Neuron (in vitro differentiated cells): ENCODE data around the gene MT1F.

Experiments used
- H2AFZ ChIP-seq: one replicate; pipeline ENCODE4 v1.6.1; 2013; ENCODE audit warnings: low read depth, mild to moderate bottlenecking, inconsistent platforms, low read length, moderate library complexity
- H3K27me3 ChIP-seq: one replicate; pipeline ENCODE4 v1.6.1; 2013; ENCODE audit warnings: low read length; ENCODE audit not compliant: insufficient read depth
- H3K36me3 ChIP-seq: one replicate; pipeline ENCODE4 v1.6.1; 2013; ENCODE audit warnings: low read length; ENCODE audit not compliant: insufficient read depth
- H3K4me1 ChIP-seq: one replicate; pipeline ENCODE4 v1.6.1; 2013; ENCODE audit warnings: low read length; ENCODE audit not compliant: insufficient read depth
- H3K4me3 ChIP-seq: 2 replicates; pipeline ENCODE4 v1.5.1; 2013; ENCODE audit warnings: mild to moderate bottlenecking, low read length, moderate library complexity
- H3K9me3 ChIP-seq: one replicate; pipeline ENCODE4 v1.6.1; 2013; ENCODE audit warnings: low read length

MT1F gene

DNA sequence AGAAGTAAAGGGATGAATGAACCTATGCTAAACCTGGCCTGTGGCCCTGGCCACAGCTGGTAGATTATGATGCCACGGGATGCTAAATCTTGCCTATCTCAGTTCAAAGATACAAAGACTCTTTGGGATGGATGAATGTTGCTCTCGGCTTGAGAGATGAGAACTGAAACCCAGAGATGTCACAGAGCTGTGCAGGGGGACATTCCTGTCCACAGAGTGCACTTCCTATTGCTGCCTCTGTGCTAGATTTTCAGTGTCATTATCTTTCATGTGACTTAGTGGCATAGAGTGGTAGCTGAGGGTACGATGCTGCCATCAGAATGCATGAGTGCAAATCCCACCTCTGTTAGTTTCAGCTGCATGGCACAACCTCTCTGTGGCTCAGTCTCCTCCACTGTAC is 27.6 kb upstream of the MT1F start:
- peaks cover 10% of the 10 kb centered on the region for H3K4me1 ChIP-seq
- H3K27me3 ChIP-seq, result peaks cover 91% of the 10 kb centered on the region
- H3K4me3 ChIP-seq, result no peak overlapping the region
- no peak overlapping the region for H2AFZ ChIP-seq
- no peaks in the 10 kb centered on the region for H3K9me3 ChIP-seq
- H3K36me3 ChIP-seq, result no peaks in the 10 kb centered on the region

DNA sequence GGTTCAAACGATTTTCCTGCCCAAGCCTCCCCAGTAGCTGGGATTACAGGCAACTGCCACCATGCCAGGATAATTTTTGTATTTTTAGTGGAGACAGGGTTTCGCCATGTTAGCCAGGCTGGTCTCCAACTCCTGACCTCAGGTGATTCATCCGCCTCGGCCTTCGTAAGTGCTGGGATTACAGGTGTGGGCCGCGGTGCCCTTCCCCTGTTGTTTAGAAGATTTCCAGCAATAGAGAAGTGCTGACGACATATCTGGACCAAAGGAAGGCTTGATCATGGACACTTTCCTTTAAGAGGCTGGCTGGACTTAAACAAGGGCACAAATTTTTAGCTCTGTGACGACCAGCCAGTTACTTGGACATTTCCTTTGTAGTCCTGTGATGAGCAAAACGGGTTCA is 26.6 kb upstream of the MT1F start:
- H3K27me3 ChIP-seq, result peaks cover 91% of the 10 kb centered on the region
- peaks cover 6% of the 10 kb centered on the region for H3K4me1 ChIP-seq
- no peaks in the 10 kb centered on the region for H3K9me3 ChIP-seq
- no peaks in the 10 kb centered on the region for H3K36me3 ChIP-seq
- no peak overlapping the region for H3K4me3 ChIP-seq
- no peak overlapping the region for H2AFZ ChIP-seq

DNA sequence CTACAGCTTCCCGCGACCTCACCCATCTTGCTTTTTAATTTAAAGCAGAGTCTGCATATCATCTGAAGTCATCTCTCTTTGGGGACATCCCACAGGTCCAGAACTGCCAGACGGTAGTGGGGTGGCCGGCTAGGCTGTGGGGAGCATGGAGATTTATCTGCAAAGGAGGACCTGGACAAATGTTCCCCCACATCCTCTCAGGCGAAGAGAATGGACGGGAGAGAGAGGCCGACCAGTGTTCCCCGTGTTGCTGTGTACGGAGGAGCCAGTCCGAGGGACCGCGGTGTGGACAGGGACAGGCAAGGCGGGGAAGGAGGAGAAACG is 26.0 kb upstream of the MT1F start:
- Histone ChIP-seq H3K4me3 (no peak overlapping the region), H3K36me3 (no peaks in the 10 kb centered on the region), H3K9me3 (no peaks in the 10 kb centered on the region), H2AFZ (no peak overlapping the region), H3K4me1 (peaks cover 6% of the 10 kb centered on the region), H3K27me3 (peaks cover 92% of the 10 kb centered on the region)

DNA sequence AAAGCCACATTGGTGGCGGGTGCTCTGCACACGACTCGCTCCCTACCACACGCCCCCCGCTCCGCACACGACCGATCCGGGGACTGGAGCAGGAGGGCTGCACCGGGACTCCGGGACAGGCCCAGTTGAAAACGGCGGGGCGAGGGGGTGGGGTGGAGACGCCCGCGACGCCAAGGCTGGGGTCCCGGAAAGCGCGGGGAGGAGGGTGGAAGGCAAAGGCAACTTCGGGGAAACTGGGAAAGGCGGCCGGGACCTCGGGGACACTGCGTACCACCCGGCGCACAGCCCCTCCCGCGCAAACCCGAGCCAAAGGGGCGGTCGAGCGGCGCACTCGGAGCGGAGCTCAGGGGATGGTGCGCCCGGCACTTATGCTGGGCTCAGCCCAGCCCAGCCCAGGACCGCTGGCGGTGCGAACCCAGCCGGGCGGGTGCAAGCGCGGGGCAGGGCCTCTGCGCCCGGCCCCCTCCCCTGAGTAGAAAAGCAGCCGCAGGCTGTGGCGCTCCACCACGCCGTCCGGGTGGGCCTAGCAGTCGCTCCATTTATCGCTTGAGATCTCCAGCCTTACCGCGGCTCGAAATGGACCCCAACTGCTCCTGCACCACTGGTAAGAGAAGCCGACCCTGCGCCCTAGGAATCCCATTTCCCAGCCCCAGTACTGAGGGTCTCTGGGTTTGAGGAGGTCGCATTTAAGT is 25.5 kb upstream of the MT1F start, which contains the start of gene MT1M:
Gene MT1M, plus strand, starts transcription at position 504 of the 692 bp plus-strand sequence. Its CDS starts 73 bp downstream, at position 577.
- no peak within 1 kb of the TSS for H3K4me3 ChIP-seq
- H3K27me3 ChIP-seq, result peaks cover 93% of the 10 kb centered on the region
- peak within 1 kb of the TSS; percentile 33 for H2AFZ ChIP-seq
- H3K9me3 ChIP-seq, result no peaks in the 10 kb centered on the region
- H3K36me3 ChIP-seq, result no peaks in the 10 kb centered on the region
- H3K4me1 ChIP-seq, result peaks cover 6% of the 10 kb centered on the region

DNA sequence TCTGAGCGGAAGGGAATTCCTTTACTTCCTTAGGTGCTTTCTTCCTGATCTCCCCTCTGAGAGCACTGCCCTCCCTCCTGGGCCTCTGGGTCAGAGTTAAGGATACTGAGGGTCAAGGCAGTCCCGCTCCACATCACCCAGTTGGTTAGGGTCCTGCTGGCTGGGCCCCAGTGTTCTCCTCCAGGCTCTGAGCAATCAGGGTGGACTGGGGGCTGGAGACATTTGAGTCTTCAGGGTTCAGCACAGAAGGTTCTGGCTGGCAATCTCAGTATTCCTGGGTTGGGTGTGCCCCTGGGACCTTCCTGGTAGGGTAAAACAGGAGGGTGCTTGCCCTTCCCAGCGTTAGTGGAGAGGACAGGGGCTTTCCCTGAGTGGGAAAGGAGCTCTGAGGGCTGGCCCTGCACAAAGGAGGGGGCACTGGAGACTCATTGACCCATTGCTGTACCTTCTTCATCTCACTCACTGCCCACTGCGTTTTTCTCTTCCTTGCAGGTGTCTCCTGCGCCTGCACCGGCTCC is 24.9 kb upstream of the MT1F start:
- H3K27me3 ChIP-seq, result peaks cover 98% of the 10 kb centered on the region
- peaks cover 6% of the 10 kb centered on the region for H3K4me1 ChIP-seq
- no peak overlapping the region for H2AFZ ChIP-seq
- H3K36me3 ChIP-seq, result no peaks in the 10 kb centered on the region
- H3K4me3 ChIP-seq, result no peak overlapping the region
- no peaks in the 10 kb centered on the region for H3K9me3 ChIP-seq

DNA sequence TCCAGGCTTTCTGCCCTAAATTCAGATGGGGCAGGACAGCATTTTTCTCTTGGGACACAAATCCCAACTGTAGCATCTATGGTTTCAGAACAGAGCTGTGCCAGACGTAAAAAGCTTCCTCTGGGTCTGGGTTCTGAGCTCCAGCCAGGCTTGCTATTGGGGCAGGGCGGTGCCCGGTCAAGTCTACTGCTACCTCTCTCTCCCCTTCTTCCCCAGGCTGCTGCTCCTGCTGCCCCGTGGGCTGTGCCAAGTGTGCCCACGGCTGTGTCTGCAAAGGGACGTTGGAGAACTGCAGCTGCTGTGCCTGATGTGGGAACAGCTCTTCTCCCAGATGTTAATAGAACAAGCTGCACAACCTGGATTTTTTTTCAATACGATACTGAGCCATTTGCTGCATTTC is 24.2 kb upstream of the MT1F start:
- Histone ChIP-seq H3K36me3 (no peaks in the 10 kb centered on the region), H3K4me1 (peaks cover 7% of the 10 kb centered on the region), H3K9me3 (no peaks in the 10 kb centered on the region), H2AFZ (no peak overlapping the region), H3K27me3 (peaks cover 99% of the 10 kb centered on the region), H3K4me3 (no peak overlapping the region)

DNA sequence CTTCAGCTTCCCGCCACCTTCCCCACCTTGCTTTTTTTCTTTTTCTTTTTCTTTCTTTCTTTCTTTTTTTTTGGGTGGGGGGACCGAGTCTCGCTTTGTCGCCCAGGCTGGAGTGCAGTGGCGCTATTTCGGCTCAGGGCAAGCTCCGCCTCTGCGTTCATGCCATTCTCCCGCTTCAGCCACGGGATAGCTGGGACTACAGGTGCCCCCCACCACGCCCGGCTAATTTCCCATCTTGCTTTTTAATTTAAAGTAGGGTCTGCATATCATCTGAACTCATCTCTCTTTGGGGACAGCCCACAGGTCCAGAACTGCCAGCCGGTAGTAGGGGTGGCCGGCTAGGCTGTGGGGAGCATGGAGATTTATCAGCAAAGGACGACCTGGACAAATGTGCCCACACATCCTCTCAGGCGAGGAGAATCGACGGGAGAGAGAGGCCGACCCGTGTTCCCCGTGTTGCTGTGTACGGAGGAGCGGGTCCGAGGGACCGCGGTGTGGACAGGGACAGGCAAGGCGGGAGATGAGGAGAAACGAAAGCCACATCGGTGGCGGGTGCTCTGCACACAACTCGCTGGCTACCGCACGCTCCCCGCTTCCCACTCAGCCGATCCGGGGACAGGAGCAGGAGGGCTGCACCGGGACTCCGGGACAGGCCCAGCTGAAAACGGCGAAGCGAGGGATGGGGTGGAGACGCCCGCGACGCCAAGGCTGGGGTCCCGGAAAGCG is 22.9 kb upstream of the MT1F start:
- Histone ChIP-seq H3K27me3 (peaks cover 99% of the 10 kb centered on the region), H3K4me3 (no peak overlapping the region), H3K36me3 (no peaks in the 10 kb centered on the region), H3K4me1 (peaks cover 8% of the 10 kb centered on the region), H2AFZ (no peak overlapping the region), H3K9me3 (no peaks in the 10 kb centered on the region)

DNA sequence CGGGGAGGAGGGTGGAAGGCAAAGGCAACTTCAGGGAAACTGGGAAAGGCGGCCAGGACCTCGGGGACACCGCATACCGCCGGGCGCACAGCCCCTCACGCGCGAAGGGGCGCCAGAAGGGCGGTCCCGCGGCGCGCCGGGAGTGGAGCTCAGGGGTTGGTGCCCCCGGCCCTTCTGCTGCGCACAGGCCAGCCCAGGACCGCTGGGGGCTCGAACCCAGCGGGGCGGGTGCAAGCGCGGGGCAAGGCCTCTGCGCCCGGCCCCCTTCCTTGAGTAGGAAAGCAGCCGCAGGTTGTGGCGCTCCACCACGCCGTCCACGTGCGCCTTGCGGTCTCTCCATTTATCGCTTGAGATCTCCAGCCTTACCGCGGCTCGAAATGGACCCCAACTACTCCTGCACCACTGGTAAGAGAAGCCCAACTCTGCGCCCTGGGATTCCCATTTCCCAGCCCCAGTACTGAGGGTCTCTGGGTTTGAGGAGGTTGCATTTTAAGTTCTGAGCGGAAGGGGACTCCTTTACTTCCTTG is 22.3 kb upstream of the MT1F start:
- Histone ChIP-seq H2AFZ (no peak overlapping the region), H3K4me1 (peaks cover 8% of the 10 kb centered on the region), H3K4me3 (no peak overlapping the region), H3K27me3 (peaks cover 98% of the 10 kb centered on the region), H3K9me3 (no peaks in the 10 kb centered on the region), H3K36me3 (no peaks in the 10 kb centered on the region)

DNA sequence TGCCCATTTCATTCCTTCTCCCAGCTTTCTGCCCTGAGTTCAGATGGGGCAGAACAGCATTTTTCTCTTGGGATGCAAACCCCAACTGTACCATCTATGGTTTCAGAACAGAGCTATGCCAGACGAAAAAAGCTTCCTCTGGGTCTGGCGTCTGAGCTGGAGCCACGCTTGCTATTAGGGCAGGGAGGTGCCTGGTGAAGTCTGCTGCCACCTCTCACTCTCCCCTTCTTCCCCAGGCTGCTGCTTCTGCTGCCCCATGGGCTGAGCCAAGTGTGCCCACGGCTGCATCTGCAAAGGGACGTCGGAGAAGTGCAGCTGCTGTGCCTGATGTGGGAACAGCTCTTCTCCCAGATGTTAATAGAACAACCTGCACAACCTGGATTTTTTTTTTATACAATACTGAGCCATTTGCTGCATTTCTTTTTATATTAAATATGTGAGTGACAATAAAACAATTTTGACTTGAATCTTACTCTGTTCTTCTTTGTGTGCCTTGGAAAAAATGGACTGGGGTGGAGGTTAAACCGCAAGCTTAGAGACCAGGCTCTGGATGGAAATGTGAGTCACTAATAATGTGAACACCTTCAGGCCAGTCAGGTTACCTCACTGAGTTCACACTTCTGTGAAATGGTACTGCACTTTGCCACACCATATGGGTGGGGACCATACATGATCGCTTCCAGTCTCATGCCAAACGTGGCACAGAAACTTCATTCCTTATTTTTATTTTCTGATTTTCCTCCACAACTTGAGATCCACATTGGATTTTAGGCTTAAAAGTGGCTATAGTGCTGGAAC is 20.9 kb upstream of the MT1F start:
- Histone ChIP-seq H3K27me3 (peaks cover 98% of the 10 kb centered on the region), H3K36me3 (no peaks in the 10 kb centered on the region), H3K9me3 (no peaks in the 10 kb centered on the region), H3K4me1 (peaks cover 8% of the 10 kb centered on the region), H2AFZ (no peak overlapping the region), H3K4me3 (no peak overlapping the region)

DNA sequence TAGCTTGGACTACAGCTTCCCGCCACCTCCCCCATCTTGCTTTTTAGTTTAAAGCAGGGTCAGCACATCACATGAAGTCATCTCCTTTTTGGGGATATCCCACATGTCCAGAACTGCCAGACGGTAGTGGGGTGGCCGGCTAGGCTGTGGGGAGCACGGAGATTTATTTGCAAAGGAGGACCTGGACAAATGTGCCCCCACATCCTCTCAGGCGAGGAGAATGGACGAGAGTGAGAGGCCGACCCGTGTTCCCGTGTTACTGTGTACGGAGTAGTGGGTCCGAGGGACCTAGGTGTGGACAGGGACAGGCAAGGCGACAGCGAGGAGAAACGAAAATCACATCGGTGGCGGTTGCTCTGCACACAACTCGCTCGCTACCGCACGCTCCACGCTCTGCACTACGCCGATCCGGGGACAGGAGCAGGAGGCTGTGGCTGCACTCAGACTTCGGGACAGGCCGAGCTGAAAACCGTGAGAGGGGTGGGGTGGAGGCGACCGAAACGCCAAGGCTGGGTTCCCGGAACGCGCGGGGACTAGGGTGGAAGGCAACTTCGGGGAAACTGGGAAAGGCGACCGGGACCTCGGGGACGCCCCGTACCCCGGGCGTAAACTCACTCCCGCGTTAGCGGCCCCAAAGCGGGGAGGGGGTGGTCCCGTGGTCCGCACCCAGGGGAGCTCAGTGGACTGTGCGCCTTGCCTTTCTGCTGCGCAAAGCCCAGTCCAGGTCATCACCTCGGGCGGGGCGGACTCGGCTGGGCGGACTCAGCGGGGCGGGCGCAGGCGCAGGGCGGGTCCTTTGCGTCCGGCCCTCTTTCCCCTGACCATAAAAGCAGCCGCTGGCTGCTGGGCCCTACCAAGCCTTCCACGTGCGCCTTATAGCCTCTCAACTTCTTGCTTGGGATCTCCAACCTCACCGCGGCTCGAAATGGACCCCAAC is 19.7 kb upstream of the MT1F start, which contains the start of gene MT1A:
Gene MT1A, plus strand, starts transcription at position 853 of the 937 bp plus-strand sequence. Its CDS starts 73 bp downstream, at position 926.
- peaks cover 98% of the 10 kb centered on the region for H3K27me3 ChIP-seq
- H3K36me3 ChIP-seq, result no peaks in the 10 kb centered on the region
- no peaks in the 10 kb centered on the region for H3K9me3 ChIP-seq
- peaks cover 2% of the 10 kb centered on the region for H3K4me1 ChIP-seq
- no peak within 1 kb of the TSS for H2AFZ ChIP-seq
- H3K4me3 ChIP-seq, result peak within 1 kb of the TSS; percentile 21

DNA sequence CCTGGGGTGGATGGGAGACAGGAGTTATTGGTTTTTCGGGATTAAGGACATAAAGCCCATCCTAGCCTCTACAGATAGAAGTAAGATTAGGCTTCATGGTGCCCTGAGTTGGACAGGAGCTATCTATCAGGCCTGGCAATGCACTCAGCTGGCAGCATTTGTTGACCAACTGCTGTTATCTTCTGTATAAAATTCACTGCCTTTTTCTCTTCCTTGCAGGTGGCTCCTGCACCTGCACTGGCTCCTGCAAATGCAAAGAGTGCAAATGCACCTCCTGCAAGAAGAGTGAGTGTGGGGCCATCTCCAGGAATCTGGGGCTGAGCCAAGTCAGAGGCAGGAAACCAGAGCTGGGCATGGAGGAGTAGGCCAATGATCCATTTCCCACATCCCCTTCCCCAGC is 18.7 kb upstream of the MT1F start:
- H3K4me3 ChIP-seq, result no peak overlapping the region
- H2AFZ ChIP-seq, result no peak overlapping the region
- H3K27me3 ChIP-seq, result peaks cover 98% of the 10 kb centered on the region
- no peaks in the 10 kb centered on the region for H3K36me3 ChIP-seq
- H3K4me1 ChIP-seq, result peaks cover 2% of the 10 kb centered on the region
- no peaks in the 10 kb centered on the region for H3K9me3 ChIP-seq

DNA sequence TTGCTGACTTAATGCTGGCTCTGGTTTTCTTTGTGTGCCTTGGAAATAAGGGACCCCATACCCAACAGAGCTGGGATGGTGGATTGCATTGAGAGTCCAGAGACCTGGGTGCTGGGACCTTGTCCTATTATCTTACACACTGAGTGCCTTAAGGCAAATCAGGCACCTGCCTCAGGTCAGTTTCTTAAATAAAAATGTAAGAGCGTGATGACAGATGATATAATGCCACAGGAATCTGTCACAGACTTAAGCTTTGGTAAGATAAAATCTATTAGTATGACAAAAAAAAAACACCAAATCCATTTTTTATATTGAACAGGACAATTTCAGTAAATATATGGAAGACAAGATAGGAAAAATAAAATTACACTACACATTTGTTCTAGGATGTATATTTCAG is 17.7 kb upstream of the MT1F start:
- peaks cover 2% of the 10 kb centered on the region for H3K4me1 ChIP-seq
- peaks cover 98% of the 10 kb centered on the region for H3K27me3 ChIP-seq

More for the DNA sequence above, 17.7 kb upstream of the MT1F start:
- Histone ChIP-seq H3K36me3 (no peaks in the 10 kb centered on the region), H2AFZ (no peak overlapping the region), H3K9me3 (no peaks in the 10 kb centered on the region), H3K4me3 (no peak overlapping the region)
